Activated naive CD8-positive, alpha-beta T cell (primary cell): ENCODE measurements around the gene LTBP2.

Experiments
- H3K27ac Mint-ChIP-seq: one replicate; pipeline ENCODE4 v1.8.0; 2021; ENCODE audit warnings: mixed read lengths
- H3K27me3 Mint-ChIP-seq: one replicate; pipeline ENCODE4 v1.8.0; 2021; ENCODE audit warnings: mixed read lengths
- H3K36me3 Mint-ChIP-seq: one replicate; pipeline ENCODE4 v1.8.0; 2021; ENCODE audit warnings: mixed read lengths
- H3K4me1 Mint-ChIP-seq: one replicate; pipeline ENCODE4 v1.8.0; 2021; ENCODE audit warnings: low read depth, mixed read lengths
- H3K4me3 Mint-ChIP-seq: one replicate; pipeline ENCODE4 v1.8.0; 2021; ENCODE audit warnings: mild to moderate bottlenecking, mixed read lengths
- H3K9me3 Mint-ChIP-seq: one replicate; pipeline ENCODE4 v1.8.0; 2021; ENCODE audit warnings: low read depth, mixed read lengths

Gene LTBP2

GRCh38 chr14:74535756-74536325 lies 76.2 kb downstream of the LTBP2 start:
- H3K27ac Mint-ChIP-seq = no peak overlapping the region
- H3K9me3 Mint-ChIP-seq = no peaks in the 10 kb centered on the region
- H3K36me3 Mint-ChIP-seq = no peaks in the 10 kb centered on the region
- peaks cover 4% of the 10 kb centered on the region for H3K4me1 Mint-ChIP-seq
- H3K4me3 Mint-ChIP-seq = no peak overlapping the region
- no peaks in the 10 kb centered on the region for H3K27me3 Mint-ChIP-seq

GRCh38 chr14:74533576-74533975 lies 78.5 kb downstream of the LTBP2 start:
- Mint-ChIP-seq H3K36me3 (no peaks in the 10 kb centered on the region), H3K4me1 (peaks cover 4% of the 10 kb centered on the region), H3K27ac (no peak overlapping the region), H3K9me3 (no peaks in the 10 kb centered on the region), H3K4me3 (no peak overlapping the region), H3K27me3 (no peaks in the 10 kb centered on the region)

- Mint-ChIP-seq H3K27ac (no peak overlapping the region), H3K36me3 (no peaks in the 10 kb centered on the region), H3K4me3 (no peak overlapping the region), H3K9me3 (no peaks in the 10 kb centered on the region), H3K4me1 (peaks cover 4% of the 10 kb centered on the region), H3K27me3 (no peaks in the 10 kb centered on the region)
These were observed 79.8 kb downstream of the LTBP2 start for GRCh38 chr14:74532246-74532645.

- Mint-ChIP-seq H3K27ac (no peak overlapping the region), H3K4me3 (no peak overlapping the region), H3K4me1 (peaks cover 4% of the 10 kb centered on the region), H3K36me3 (no peaks in the 10 kb centered on the region), H3K9me3 (no peaks in the 10 kb centered on the region), H3K27me3 (no peaks in the 10 kb centered on the region)
These were observed 80.6 kb downstream of the LTBP2 start for GRCh38 chr14:74531467-74531866.

GRCh38 chr14:74531006-74531405 lies 81.0 kb downstream of the LTBP2 start:
- H3K4me3 Mint-ChIP-seq = no peak overlapping the region
- H3K9me3 Mint-ChIP-seq = no peaks in the 10 kb centered on the region
- no peak overlapping the region for H3K27ac Mint-ChIP-seq
- no peaks in the 10 kb centered on the region for H3K36me3 Mint-ChIP-seq
- no peaks in the 10 kb centered on the region for H3K27me3 Mint-ChIP-seq
- H3K4me1 Mint-ChIP-seq = peaks cover 4% of the 10 kb centered on the region

- H3K9me3 Mint-ChIP-seq = no peaks in the 10 kb centered on the region
- no peaks in the 10 kb centered on the region for H3K36me3 Mint-ChIP-seq
- no peaks in the 10 kb centered on the region for H3K27me3 Mint-ChIP-seq
- no peak overlapping the region for H3K4me3 Mint-ChIP-seq
- H3K4me1 Mint-ChIP-seq = peaks cover 4% of the 10 kb centered on the region
- no peak overlapping the region for H3K27ac Mint-ChIP-seq
These were observed 83.2 kb downstream of the LTBP2 start for GRCh38 chr14:74528886-74529285.

- Mint-ChIP-seq H3K4me3 (no peak overlapping the region), H3K36me3 (no peaks in the 10 kb centered on the region), H3K27ac (no peak overlapping the region), H3K4me1 (peaks cover 1% of the 10 kb centered on the region), H3K9me3 (no peaks in the 10 kb centered on the region), H3K27me3 (no peaks in the 10 kb centered on the region)
These were observed 83.6 kb downstream of the LTBP2 start for GRCh38 chr14:74528406-74528805.

GRCh38 chr14:74527736-74528280 lies 84.2 kb downstream of the LTBP2 start:
- Mint-ChIP-seq H3K4me1 (no peaks in the 10 kb centered on the region), H3K36me3 (no peaks in the 10 kb centered on the region), H3K27ac (no peak overlapping the region), H3K27me3 (no peaks in the 10 kb centered on the region), H3K9me3 (no peaks in the 10 kb centered on the region), H3K4me3 (no peak overlapping the region)

GRCh38 chr14:74526854-74527585 lies 85.0 kb downstream of the LTBP2 start:
- Mint-ChIP-seq H3K4me3 (no peak overlapping the region), H3K36me3 (no peaks in the 10 kb centered on the region), H3K27ac (no peak overlapping the region)

GRCh38 chr14:74525361-74525851 lies 86.6 kb downstream of the LTBP2 start:
- Mint-ChIP-seq H3K27me3 (no peaks in the 10 kb centered on the region), H3K9me3 (no peaks in the 10 kb centered on the region), H3K27ac (no peak overlapping the region), H3K36me3 (no peaks in the 10 kb centered on the region), H3K4me3 (no peak overlapping the region), H3K4me1 (no peaks in the 10 kb centered on the region)

More at GRCh38 chr14:74526854-74527585, 85.0 kb downstream of the LTBP2 start:
- Mint-ChIP-seq H3K27me3 (no peaks in the 10 kb centered on the region), H3K4me1 (no peaks in the 10 kb centered on the region), H3K9me3 (no peaks in the 10 kb centered on the region)

GRCh38 chr14:74524812-74525135 lies 87.3 kb downstream of the LTBP2 start:
- no peaks in the 10 kb centered on the region for H3K27me3 Mint-ChIP-seq
- H3K4me3 Mint-ChIP-seq = no peak overlapping the region
- H3K4me1 Mint-ChIP-seq = no peaks in the 10 kb centered on the region
- H3K27ac Mint-ChIP-seq = no peak overlapping the region
- H3K36me3 Mint-ChIP-seq = no peaks in the 10 kb centered on the region
- H3K9me3 Mint-ChIP-seq = no peaks in the 10 kb centered on the region

GRCh38 chr14:74524076-74524811 lies 87.8 kb downstream of the LTBP2 start:
- H3K4me3 Mint-ChIP-seq = no peak overlapping the region
- H3K9me3 Mint-ChIP-seq = no peaks in the 10 kb centered on the region
- no peak overlapping the region for H3K27ac Mint-ChIP-seq
- no peaks in the 10 kb centered on the region for H3K4me1 Mint-ChIP-seq
- no peaks in the 10 kb centered on the region for H3K27me3 Mint-ChIP-seq
- no peaks in the 10 kb centered on the region for H3K36me3 Mint-ChIP-seq

- no peak overlapping the region for H3K4me3 Mint-ChIP-seq
- H3K27ac Mint-ChIP-seq = no peak overlapping the region
- no peaks in the 10 kb centered on the region for H3K4me1 Mint-ChIP-seq
- H3K36me3 Mint-ChIP-seq = no peaks in the 10 kb centered on the region
- H3K27me3 Mint-ChIP-seq = no peaks in the 10 kb centered on the region
- no peaks in the 10 kb centered on the region for H3K9me3 Mint-ChIP-seq
These were observed 89.3 kb downstream of the LTBP2 start for GRCh38 chr14:74522740-74523139.

GRCh38 chr14:74521756-74522155 lies 90.3 kb downstream of the LTBP2 start:
- Mint-ChIP-seq H3K9me3 (no peaks in the 10 kb centered on the region), H3K27ac (no peak overlapping the region), H3K27me3 (no peaks in the 10 kb centered on the region), H3K4me3 (no peak overlapping the region), H3K36me3 (no peaks in the 10 kb centered on the region), H3K4me1 (no peaks in the 10 kb centered on the region)
